ENCODE measurements around the gene SPNS3.

DNA sequence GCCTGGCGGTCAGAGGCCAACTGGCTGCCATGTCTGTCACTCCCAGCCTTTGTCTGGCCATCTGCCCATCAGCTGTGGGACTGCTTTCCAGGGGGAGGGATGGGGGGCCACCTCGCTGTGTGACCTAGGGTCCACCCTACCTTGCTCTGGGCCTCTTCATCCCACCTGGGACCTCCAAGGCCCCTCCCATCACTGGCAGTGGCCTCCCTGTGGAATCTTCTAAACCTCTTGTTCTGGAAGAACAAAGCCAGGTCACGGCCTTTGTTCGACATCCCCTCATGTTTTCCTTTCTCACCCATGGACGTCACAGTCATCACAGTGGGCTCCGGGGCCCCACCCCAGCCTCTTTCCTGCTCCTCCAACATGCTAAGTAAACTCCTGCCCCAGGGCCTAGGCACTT is 88.9 kb downstream of the SPNS3 start:
- TF ChIP-seq RFX5 (IDR thresholded peaks at IDR 0.05; ENCODE audit: low read depth, low read length): no peak
- no peak for TF ChIP-seq POLR2A (IDR thresholded peaks at IDR 0.05; ENCODE audit: low read depth, low read length)
- TF ChIP-seq, protein P1, sequence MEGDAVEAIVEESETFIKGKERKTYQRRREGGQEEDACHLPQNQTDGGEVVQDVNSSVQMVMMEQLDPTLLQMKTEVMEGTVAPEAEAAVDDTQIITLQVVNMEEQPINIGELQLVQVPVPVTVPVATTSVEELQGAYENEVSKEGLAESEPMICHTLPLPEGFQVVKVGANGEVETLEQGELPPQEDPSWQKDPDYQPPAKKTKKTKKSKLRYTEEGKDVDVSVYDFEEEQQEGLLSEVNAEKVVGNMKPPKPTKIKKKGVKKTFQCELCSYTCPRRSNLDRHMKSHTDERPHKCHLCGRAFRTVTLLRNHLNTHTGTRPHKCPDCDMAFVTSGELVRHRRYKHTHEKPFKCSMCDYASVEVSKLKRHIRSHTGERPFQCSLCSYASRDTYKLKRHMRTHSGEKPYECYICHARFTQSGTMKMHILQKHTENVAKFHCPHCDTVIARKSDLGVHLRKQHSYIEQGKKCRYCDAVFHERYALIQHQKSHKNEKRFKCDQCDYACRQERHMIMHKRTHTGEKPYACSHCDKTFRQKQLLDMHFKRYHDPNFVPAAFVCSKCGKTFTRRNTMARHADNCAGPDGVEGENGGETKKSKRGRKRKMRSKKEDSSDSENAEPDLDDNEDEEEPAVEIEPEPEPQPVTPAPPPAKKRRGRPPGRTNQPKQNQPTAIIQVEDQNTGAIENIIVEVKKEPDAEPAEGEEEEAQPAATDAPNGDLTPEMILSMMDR (conservative IDR thresholded peaks at IDR 0.05; ENCODE audit: low read depth, low read length): no peak
- TF ChIP-seq RCOR1 (IDR thresholded peaks at IDR 0.05; ENCODE audit: insufficient replicate concordance, low read length): no peak

Data from IMR-90 (cell line).